Activated B cell treated with CpG ODN at 0.5 μM for 24 hours (primary cell): ENCODE measurements around the gene EQTN. TPM values are rescaled to one million over a fixed set of nuclear protein-coding genes. Genes with fewer than 3 reads are reported as not detected.

Experiments used
- ATAC-seq: fragments of 200-7000 bp; cut with Tn5 transposase; one replicate; pipeline ENCODE4 v1.10.0; 2021; ENCODE audit warnings: low read depth, mild to moderate bottlenecking, moderate library complexity
- CTCF ChIA-PET: fragments of 350-600 bp; sonication (Branson Sonifier 250); formaldehyde crosslinking; loops from one replicate; lab custom pipeline; 2021; ENCODE audit warnings: antibody characterized with exemption; lab: Charles Lee
- POLR2A ChIA-PET: fragments of 350-600 bp; sonication (Branson Sonifier 250); formaldehyde crosslinking; loops from one replicate; lab custom pipeline; 2021; ENCODE audit warnings: antibody characterized with exemption; lab: Charles Lee
- DNase-seq: peaks from one replicate; pipeline ENCODE4 v3.0.0; 2022
- H3K27ac Mint-ChIP-seq: one replicate; pipeline ENCODE4 v1.8.0; 2020; ENCODE audit warnings: mixed read lengths
- H3K27me3 Mint-ChIP-seq: one replicate; pipeline ENCODE4 v1.8.0; 2021; ENCODE audit warnings: mixed read lengths
- H3K36me3 Mint-ChIP-seq: one replicate; pipeline ENCODE4 v1.8.0; 2021; ENCODE audit warnings: low read depth, mixed read lengths
- H3K4me1 Mint-ChIP-seq: one replicate; pipeline ENCODE4 v1.8.0; 2021; ENCODE audit warnings: mixed read lengths
- H3K4me3 Mint-ChIP-seq: one replicate; pipeline ENCODE4 v1.8.0; 2020; ENCODE audit warnings: mild to moderate bottlenecking, mixed read lengths
- H3K9me3 Mint-ChIP-seq: one replicate; pipeline ENCODE4 v1.8.0; 2020; ENCODE audit warnings: mixed read lengths
- intact Hi-C: fragments of 100-400 bp; cut with micrococcal nuclease; formaldehyde crosslinking; loops from one replicate; pipeline ENCODE4 v1.15.1; 2024
- total RNA-seq: library from RNA; stranded (reverse); gene quantifications from 2 replicates; pipeline ENCODE4 v1.2.3, GENCODE V29; 2022
- TF ChIP-seq, protein P1 (sequence below): fragments of 200-600 bp; IDR thresholded peaks from one replicate; pipeline ENCODE4 v1.8.0; 2022; ENCODE audit warnings: antibody characterized with exemption, mild to moderate bottlenecking

Gene EQTN
- total RNA-seq, 1 donor from 2014 or later = not detected

GRCh38 chr9:27273186-27273585 lies 23.8 kb downstream of the EQTN start:
- H3K27ac Mint-ChIP-seq = no peak overlapping the region
- TF ChIP-seq, protein P1, sequence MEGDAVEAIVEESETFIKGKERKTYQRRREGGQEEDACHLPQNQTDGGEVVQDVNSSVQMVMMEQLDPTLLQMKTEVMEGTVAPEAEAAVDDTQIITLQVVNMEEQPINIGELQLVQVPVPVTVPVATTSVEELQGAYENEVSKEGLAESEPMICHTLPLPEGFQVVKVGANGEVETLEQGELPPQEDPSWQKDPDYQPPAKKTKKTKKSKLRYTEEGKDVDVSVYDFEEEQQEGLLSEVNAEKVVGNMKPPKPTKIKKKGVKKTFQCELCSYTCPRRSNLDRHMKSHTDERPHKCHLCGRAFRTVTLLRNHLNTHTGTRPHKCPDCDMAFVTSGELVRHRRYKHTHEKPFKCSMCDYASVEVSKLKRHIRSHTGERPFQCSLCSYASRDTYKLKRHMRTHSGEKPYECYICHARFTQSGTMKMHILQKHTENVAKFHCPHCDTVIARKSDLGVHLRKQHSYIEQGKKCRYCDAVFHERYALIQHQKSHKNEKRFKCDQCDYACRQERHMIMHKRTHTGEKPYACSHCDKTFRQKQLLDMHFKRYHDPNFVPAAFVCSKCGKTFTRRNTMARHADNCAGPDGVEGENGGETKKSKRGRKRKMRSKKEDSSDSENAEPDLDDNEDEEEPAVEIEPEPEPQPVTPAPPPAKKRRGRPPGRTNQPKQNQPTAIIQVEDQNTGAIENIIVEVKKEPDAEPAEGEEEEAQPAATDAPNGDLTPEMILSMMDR = no peak
- H3K36me3 Mint-ChIP-seq = no peaks in the 10 kb centered on the region
- H3K4me1 Mint-ChIP-seq = peaks cover 2% of the 10 kb centered on the region
- ATAC-seq (no peak), DNase-seq (no peak)
- no peak overlapping the region for H3K4me3 Mint-ChIP-seq
- CTCF ChIA-PET = no interaction called here
- H3K9me3 Mint-ChIP-seq = no peaks in the 10 kb centered on the region
- POLR2A ChIA-PET = no interaction called here
- H3K27me3 Mint-ChIP-seq = no peaks in the 10 kb centered on the region
- intact Hi-C loops = no loop called here

DNA sequence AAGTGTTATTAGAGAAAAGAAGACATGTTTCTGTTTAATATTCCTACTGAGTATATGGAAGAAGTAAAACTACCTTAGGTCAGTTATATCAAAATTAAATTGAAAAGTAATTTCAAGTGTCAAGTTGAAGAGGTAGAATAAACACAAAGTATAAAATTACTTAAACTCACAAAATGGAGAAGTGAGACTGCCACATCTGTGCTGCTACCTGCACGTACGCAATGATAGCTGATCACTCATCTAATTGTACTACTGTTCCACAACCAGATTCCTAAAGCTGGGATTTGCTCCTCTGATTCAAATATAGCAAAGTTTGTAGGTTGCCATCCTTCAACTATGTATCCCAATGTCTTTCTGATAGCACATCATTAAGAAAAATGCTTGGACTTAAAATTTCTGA lies 24.8 kb downstream of the EQTN start:
- ChIA-PET POLR2A (no interaction called here), CTCF (no interaction called here)
- H3K4me3 Mint-ChIP-seq = no peak overlapping the region
- no peaks in the 10 kb centered on the region for H3K9me3 Mint-ChIP-seq
- ATAC-seq (no peak), DNase-seq (no peak)
- intact Hi-C loops = no loop called here
- H3K27ac Mint-ChIP-seq = no peak overlapping the region
- H3K36me3 Mint-ChIP-seq = no peaks in the 10 kb centered on the region
- H3K4me1 Mint-ChIP-seq = peaks cover 2% of the 10 kb centered on the region
- H3K27me3 Mint-ChIP-seq = no peaks in the 10 kb centered on the region
- TF ChIP-seq, protein P1 = no peak

DNA sequence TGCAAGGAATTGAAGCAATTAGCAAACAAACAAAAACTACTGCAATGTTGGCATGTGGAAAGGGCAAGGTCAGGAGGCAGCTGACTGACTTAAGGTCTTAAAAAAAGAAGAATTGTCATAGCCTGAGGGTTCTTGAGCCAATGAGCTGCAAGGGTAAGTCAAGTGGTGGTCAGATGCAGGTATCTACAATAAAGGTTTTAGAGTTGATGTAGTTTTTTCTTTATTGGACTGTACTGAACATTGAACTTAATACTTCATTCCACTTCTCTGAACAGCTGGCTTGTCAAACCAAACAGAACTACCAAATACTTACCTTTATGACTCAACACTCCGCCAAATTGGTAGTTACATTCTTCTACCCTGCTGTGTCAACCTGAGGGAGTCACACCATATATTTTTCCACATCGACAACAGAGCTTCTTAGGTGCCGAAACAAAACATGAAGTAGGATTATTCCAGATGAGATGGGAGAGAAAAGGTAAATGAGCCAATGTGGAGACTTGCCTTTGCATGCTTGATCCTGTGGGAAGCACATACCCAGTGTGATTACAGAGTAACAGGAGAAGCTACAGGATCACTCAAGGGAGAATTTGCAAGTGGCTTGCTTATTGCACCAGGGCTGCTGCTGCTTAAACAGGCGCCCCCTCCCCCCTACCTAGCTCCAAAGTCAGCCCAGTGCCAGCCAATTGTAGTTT lies 35.3 kb downstream of the EQTN start:
- Mint-ChIP-seq H3K36me3 (no peaks in the 10 kb centered on the region), H3K27me3 (no peaks in the 10 kb centered on the region), H3K4me1 (no peaks in the 10 kb centered on the region), H3K27ac (no peak overlapping the region), H3K4me3 (no peak overlapping the region), H3K9me3 (no peaks in the 10 kb centered on the region)
- ChIA-PET CTCF (no interaction called here), POLR2A (no interaction called here)
- TF ChIP-seq, protein P1 = no peak
- ATAC-seq (no peak), DNase-seq (no peak)
- intact Hi-C loops = no loop called here

- no peak overlapping the region for H3K27ac Mint-ChIP-seq
- no peaks in the 10 kb centered on the region for H3K27me3 Mint-ChIP-seq
- ChIA-PET POLR2A (no interaction called here), CTCF (no interaction called here)
- no peak overlapping the region for H3K4me3 Mint-ChIP-seq
- no peaks in the 10 kb centered on the region for H3K4me1 Mint-ChIP-seq
- no peak for DNase-seq
- intact Hi-C loops = no loop called here
- no peaks in the 10 kb centered on the region for H3K36me3 Mint-ChIP-seq
- no peaks in the 10 kb centered on the region for H3K9me3 Mint-ChIP-seq
- ATAC-seq = no peak
- TF ChIP-seq, protein P1 = no peak
Observed at GRCh38 chr9:27260789-27261516, 36.0 kb downstream of the EQTN start.

- Mint-ChIP-seq H3K4me3 (no peak overlapping the region), H3K9me3 (no peaks in the 10 kb centered on the region), H3K36me3 (no peaks in the 10 kb centered on the region), H3K4me1 (no peaks in the 10 kb centered on the region), H3K27me3 (no peaks in the 10 kb centered on the region), H3K27ac (no peak overlapping the region)
- no peak for DNase-seq
- ChIA-PET CTCF (interaction anchor here (1.6 kb wide), 1 partner anchor 11 kb away, joined by 3 read pairs; no protein-coding TSS in a partner anchor), POLR2A (no interaction called here)
- TF ChIP-seq, protein P1 = no peak
- ATAC-seq = no peak
- intact Hi-C loops = no loop called here
Observed at GRCh38 chr9:27258662-27259061, 38.3 kb downstream of the EQTN start.
